K562 (cell line): ENCODE measurements around the gene SPATA2L. TPM values are rescaled to one million over a fixed set of nuclear protein-coding genes. Genes with fewer than 3 reads are reported as not detected.

Experiments
- CTBP1 ChIP-seq: fragments of 450-650 bp; IDR thresholded peaks from 2 replicates; pipeline ENCODE4 v1.6.1; 2016; ENCODE audit warnings: borderline replicate concordance
- CXXC5 ChIP-seq: fragments of 250-450 bp; sonication (Bioruptor Pico); IDR thresholded peaks from 2 replicates; pipeline ENCODE4 v1.8.0; 2022; ENCODE audit warnings: inconsistent platforms, mild to moderate bottlenecking, moderate library complexity
- FOXK1 ChIP-seq: sonication (generic); formaldehyde crosslinking; IDR thresholded peaks from 2 replicates; pipeline ENCODE4 v1.8.0; 2022; ENCODE audit warnings: missing genetic modification reagents, mild to moderate bottlenecking, borderline replicate concordance
- HMGN3 ChIP-seq: IDR thresholded peaks from 2 replicates; pipeline ENCODE4 v1.6.1; 2011; ENCODE audit warnings: borderline replicate concordance, low read depth, mild to moderate bottlenecking, mixed read lengths, low read length; ENCODE audit not compliant: insufficient read length; ENCODE audit errors: extremely low read depth
- HNRNPLL ChIP-seq: fragments of 200-400 bp; formaldehyde crosslinking; IDR thresholded peaks from 2 replicates; pipeline ENCODE4 v1.6.1; 2017; ENCODE audit warnings: low read length, low read depth, mild to moderate bottlenecking; ENCODE audit not compliant: poor library complexity, severe bottlenecking
- POLR2AphosphoS5 ChIP-seq: IDR thresholded peaks from 2 replicates; pipeline ENCODE4 v1.6.1; 2011; ENCODE audit warnings: mild to moderate bottlenecking, low read depth, low read length, moderate library complexity; ENCODE audit not compliant: control insufficient read depth, insufficient read depth
- RAD51 ChIP-seq: fragments of 450-650 bp; IDR thresholded peaks from 2 replicates; pipeline ENCODE4 v1.7.1; 2016; ENCODE audit warnings: low read depth, mild to moderate bottlenecking, borderline replicate concordance
- SMAD4 ChIP-seq: fragments of 250-450 bp; sonication (Bioruptor Pico); conservative IDR thresholded peaks from 2 replicates; pipeline ENCODE4 v1.8.0; 2021; ENCODE audit warnings: inconsistent platforms, mild to moderate bottlenecking, moderate library complexity
- SMARCE1 ChIP-seq: fragments of 450-650 bp; IDR thresholded peaks from 2 replicates; pipeline ENCODE4 v1.7.1; 2016; ENCODE audit warnings: mild to moderate bottlenecking
- TAF1 ChIP-seq: IDR thresholded peaks from 2 replicates; pipeline ENCODE4 v1.6.1; 2011; ENCODE audit warnings: mild to moderate bottlenecking, low read length, moderate library complexity; ENCODE audit not compliant: insufficient read depth, control insufficient read depth, severe bottlenecking; ENCODE audit errors: extremely low read depth
- YY1 ChIP-seq, 3 experiments: IDR thresholded peaks; 2 replicates each; pipeline ENCODE4 v1.6.1; 2011; ENCODE audit warnings: low read length in 2 of 3, mild to moderate bottlenecking in 2 of 3, moderate library complexity in 2 of 3, borderline replicate concordance in 1 of 3, control low read depth in 1 of 3, low read depth in 1 of 3; ENCODE audit not compliant: insufficient read depth in 3 of 3, insufficient replicate concordance in 2 of 3, control insufficient read depth in 1 of 3, insufficient read length in 1 of 3; ENCODE audit errors: extremely low read depth in 1 of 3
- ZBTB17 ChIP-seq: fragments of 450-650 bp; formaldehyde crosslinking; IDR thresholded peaks from 2 replicates; pipeline ENCODE4 v1.4.0; 2020; ENCODE audit warnings: mild to moderate bottlenecking
- ZNF263 ChIP-seq: sonication (generic); formaldehyde crosslinking; IDR thresholded peaks from 2 replicates; pipeline ENCODE4 v1.8.0; 2022; ENCODE audit warnings: mild to moderate bottlenecking, missing genetic modification reagents, borderline replicate concordance
- polyA plus RNA-seq, 8 experiments: library from polyadenylated mRNA; depleted of rRNA in 4 of 8; stranded (reverse) in 5 of 8; unstranded in 3 of 8; fragments of >200 nt; fragmentation: Nextera tagmentation in 2 of 8; fragmentation: Illumina TruSeq in 1 of 8; extraction: Ambion mirVana in 2 of 8; extraction: Trizol in 1 of 8; gene quantifications; 2 replicates each; pipeline versions ENCODE4 v1.2.1 to v1.2.3, GENCODE V29; 2011 to 2014; ENCODE audit warnings: inconsistent platforms in 1 of 8, missing spikeins in 1 of 8
- total RNA-seq, 7 experiments: library from RNA; depleted of rRNA in 6 of 7; stranded (reverse); fragments of >200 nt in 6 of 7; fragmentation: Illumina TruSeq in 2 of 7; extraction: Trizol in 2 of 7; gene quantifications; 2 replicates each; pipeline versions ENCODE4 v1.2.1 to v1.2.3, GENCODE V29; 2011 to 2021; ENCODE audit warnings: low replicate concordance in 1 of 7
- TF ChIP-seq, protein P1 (sequence below): fragments of 450-650 bp; formaldehyde crosslinking; IDR thresholded peaks from 2 replicates; pipeline ENCODE4 v1.4.0; 2020; ENCODE audit warnings: mild to moderate bottlenecking, moderate library complexity
- TF ChIP-seq, protein P2 (sequence below): fragments of 200-800 bp; sonication (Bioruptor generic); IDR thresholded peaks from 2 replicates; pipeline ENCODE4 v1.6.1; 2017; ENCODE audit warnings: missing genetic modification characterization, missing compliant biosample characterization
- TF ChIP-seq, protein P3 (sequence below): fragments of 150-350 bp; conservative IDR thresholded peaks from 2 replicates; pipeline ENCODE4 v1.6.1; 2014; ENCODE audit warnings: low read length

Gene SPATA2L
- total and polyA plus RNA-seq, 9 of the 15 experiments (the other 6 are each of a cell fraction or from before 2014, with no cell fraction given): 0.13 to 19.2 (median 4.8) TPM; not detected in 1

DNA sequence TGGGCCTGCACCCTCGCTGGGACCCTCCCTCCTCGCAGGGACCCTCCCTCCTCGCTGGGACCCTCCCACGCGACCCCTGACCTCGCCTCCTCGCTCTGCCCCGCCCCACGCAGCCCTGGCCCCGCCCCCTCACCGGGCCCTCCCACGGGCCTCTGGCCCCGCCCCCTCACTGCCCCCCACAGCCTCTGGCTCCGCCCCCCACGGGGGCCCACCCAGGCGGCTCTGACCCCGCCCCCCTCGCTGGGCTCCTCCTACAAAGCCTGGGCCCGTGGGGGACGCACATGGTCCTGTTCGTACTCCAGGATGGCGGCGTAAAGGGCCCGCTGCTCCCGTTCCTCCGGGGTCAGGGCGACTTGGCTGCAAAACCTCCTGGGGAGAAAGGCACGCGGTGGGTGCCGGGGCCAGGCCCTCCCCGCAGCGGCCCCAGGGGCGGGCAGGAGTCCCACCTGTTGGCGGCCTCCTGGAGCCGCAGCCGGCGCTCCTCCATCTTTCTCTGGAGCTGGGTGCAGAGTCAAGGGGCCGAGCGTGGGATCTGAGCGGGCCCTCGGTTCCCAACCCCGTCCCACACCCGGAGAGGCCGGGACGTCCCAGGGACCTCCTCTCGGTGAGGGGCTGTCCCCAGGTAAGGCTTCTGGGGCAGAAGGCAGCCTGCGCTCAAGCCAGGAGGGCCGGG is 10.2 kb upstream of the SPATA2L start (continued):
- TF ChIP-seq FOXK1 (peak; percentile 63; the same call in 1 of the 2 replicates), POLR2AphosphoS5 (peak; percentile 84), SMAD4 (CRISPR knock-in tag) (peak; percentile 20; the same call in 1 of the 2 replicates), RAD51 (no peak), YY1 (IDR thresholded peaks at IDR 0.05; ENCODE audit: borderline replicate concordance in 1 of 3, control insufficient read depth in 1 of 3, extremely low read depth in 1 of 3, insufficient read depth in 3 of 3, insufficient read length in 1 of 3, insufficient replicate concordance in 2 of 3, low read depth in 1 of 3, low read length in 2 of 3) (peak in 2 of 3 experiments; percentile 71 to 82), ZNF263 (CRISPR knock-in tag) (0 out of 2 replicates have a peak, but pooled peaks have one; percentile 20), CXXC5 (CRISPR knock-in tag) (peak; percentile 54), HMGN3 (peak; percentile 32), HNRNPLL (peak; percentile 39), SMARCE1 (no peak), ZBTB17 (0 out of 2 replicates have a peak, but pooled peaks have one; percentile 23), CTBP1 (0 out of 2 replicates have a peak, but pooled peaks have one; percentile 22), TAF1 (peak; percentile 79)
- TF ChIP-seq, protein P1, sequence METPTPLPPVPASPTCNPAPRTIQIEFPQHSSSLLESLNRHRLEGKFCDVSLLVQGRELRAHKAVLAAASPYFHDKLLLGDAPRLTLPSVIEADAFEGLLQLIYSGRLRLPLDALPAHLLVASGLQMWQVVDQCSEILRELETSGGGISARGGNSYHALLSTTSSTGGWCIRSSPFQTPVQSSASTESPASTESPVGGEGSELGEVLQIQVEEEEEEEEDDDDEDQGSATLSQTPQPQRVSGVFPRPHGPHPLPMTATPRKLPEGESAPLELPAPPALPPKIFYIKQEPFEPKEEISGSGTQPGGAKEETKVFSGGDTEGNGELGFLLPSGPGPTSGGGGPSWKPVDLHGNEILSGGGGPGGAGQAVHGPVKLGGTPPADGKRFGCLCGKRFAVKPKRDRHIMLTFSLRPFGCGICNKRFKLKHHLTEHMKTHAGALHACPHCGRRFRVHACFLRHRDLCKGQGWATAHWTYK (CRISPR knock-in tag): peak; percentile 50; the same call in 1 of the 2 replicates
- TF ChIP-seq, protein P2, sequence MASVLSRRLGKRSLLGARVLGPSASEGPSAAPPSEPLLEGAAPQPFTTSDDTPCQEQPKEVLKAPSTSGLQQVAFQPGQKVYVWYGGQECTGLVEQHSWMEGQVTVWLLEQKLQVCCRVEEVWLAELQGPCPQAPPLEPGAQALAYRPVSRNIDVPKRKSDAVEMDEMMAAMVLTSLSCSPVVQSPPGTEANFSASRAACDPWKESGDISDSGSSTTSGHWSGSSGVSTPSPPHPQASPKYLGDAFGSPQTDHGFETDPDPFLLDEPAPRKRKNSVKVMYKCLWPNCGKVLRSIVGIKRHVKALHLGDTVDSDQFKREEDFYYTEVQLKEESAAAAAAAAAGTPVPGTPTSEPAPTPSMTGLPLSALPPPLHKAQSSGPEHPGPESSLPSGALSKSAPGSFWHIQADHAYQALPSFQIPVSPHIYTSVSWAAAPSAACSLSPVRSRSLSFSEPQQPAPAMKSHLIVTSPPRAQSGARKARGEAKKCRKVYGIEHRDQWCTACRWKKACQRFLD (CRISPR knock-in tag): peak; percentile 48; the same call in 1 of the 2 replicates
- TF ChIP-seq, protein P3, sequence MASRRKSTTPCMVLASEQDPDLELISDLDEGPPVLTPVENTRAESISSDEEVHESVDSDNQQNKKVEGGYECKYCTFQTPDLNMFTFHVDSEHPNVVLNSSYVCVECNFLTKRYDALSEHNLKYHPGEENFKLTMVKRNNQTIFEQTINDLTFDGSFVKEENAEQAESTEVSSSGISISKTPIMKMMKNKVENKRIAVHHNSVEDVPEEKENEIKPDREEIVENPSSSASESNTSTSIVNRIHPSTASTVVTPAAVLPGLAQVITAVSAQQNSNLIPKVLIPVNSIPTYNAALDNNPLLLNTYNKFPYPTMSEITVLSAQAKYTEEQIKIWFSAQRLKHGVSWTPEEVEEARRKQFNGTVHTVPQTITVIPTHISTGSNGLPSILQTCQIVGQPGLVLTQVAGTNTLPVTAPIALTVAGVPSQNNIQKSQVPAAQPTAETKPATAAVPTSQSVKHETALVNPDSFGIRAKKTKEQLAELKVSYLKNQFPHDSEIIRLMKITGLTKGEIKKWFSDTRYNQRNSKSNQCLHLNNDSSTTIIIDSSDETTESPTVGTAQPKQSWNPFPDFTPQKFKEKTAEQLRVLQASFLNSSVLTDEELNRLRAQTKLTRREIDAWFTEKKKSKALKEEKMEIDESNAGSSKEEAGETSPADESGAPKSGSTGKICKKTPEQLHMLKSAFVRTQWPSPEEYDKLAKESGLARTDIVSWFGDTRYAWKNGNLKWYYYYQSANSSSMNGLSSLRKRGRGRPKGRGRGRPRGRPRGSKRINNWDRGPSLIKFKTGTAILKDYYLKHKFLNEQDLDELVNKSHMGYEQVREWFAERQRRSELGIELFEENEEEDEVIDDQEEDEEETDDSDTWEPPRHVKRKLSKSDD: no peak
